ENCODE data around the gene NTRK3.

NTRK3 gene

GRCh38 chr15:88258093-88258641 is 1.6 kb upstream of the NTRK3 start:
- WGBS (ENCODE audit: extremely low coverage, insufficient coverage, insufficient read length): no CpG with 5 or more reads among the region's 17 CpGs
- Histone ChIP-seq H2BK12ac (ENCODE audit: low read length) (no peak overlapping the region), H3K9me3 (ENCODE audit: insufficient read depth, low read depth, low read length) (peaks cover 3% of the 10 kb centered on the region), H3K4me1 (ENCODE audit: control insufficient read depth in 1 of 2, insufficient read depth in 2 of 2, low read length in 2 of 2) (peaks cover 5 to 14% of the 10 kb centered on the region in 2 experiments), H3K79me2 (ENCODE audit: control insufficient read depth, insufficient read depth, low read length, poor library complexity) (no peaks in the 10 kb centered on the region), H3K9ac (ENCODE audit: low read length) (no peak overlapping the region), H3K27ac (ENCODE audit: low read depth, low read length) (no peak overlapping the region), H2BK5ac (ENCODE audit: low read depth, low read length, poor library complexity) (no peak overlapping the region), H3K4me2 (ENCODE audit: low read length) (peak overlapping the region; percentile 14), H4K12ac (ENCODE audit: low read depth, low read length) (no peak overlapping the region), H2BK120ac (ENCODE audit: insufficient read depth, low read length, poor library complexity) (no peak overlapping the region), H3K4ac (ENCODE audit: low read depth, low read length) (no peak overlapping the region), H2AK5ac (ENCODE audit: low read length) (no peak overlapping the region), H3K79me1 (ENCODE audit: low read length) (no peaks in the 10 kb centered on the region), H2AFZ (ENCODE audit: insufficient read depth, low read length, poor library complexity) (no peak overlapping the region), H4K8ac (ENCODE audit: low read depth, low read length) (no peak overlapping the region), H4K91ac (ENCODE audit: low read depth, low read length) (no peak overlapping the region), H3K27me3 (ENCODE audit: insufficient read depth, low read length) (peaks cover 49% of the 10 kb centered on the region), H3K18ac (ENCODE audit: low read length) (no peak overlapping the region), H3K14ac (ENCODE audit: low read length) (no peak overlapping the region), H3K4me3 (ENCODE audit: low read depth, low read length) (no peak overlapping the region), H3K36me3 (ENCODE audit: control insufficient read depth in 1 of 2, insufficient read depth in 2 of 2, low read length in 2 of 2) (no peaks in the 10 kb centered on the region), H3K23ac (ENCODE audit: low read length) (no peak overlapping the region)
- no peak for DNase-seq

- no peak overlapping the region for H4K12ac ChIP-seq (ENCODE audit: low read depth, low read length)
- no peaks in the 10 kb centered on the region for H3K36me3 ChIP-seq (ENCODE audit: control insufficient read depth in 1 of 2, insufficient read depth in 2 of 2, low read length in 2 of 2)
Measured at GRCh38 chr15:88257311-88258092, 963 bp upstream of the NTRK3 start.

GRCh38 chr15:88255484-88256278 is 858 bp downstream of the NTRK3 start:
- Histone ChIP-seq H3K4me2 (ENCODE audit: low read length) (peak overlapping the region; percentile 37), H4K12ac (ENCODE audit: low read depth, low read length) (no peak overlapping the region), H3K79me1 (ENCODE audit: low read length) (no peaks in the 10 kb centered on the region), H2AK5ac (ENCODE audit: low read length) (no peak overlapping the region), H2AFZ (ENCODE audit: insufficient read depth, low read length, poor library complexity) (no peak overlapping the region), H3K18ac (ENCODE audit: low read length) (no peak overlapping the region), H3K4me1 (ENCODE audit: control insufficient read depth in 1 of 2, insufficient read depth in 2 of 2, low read length in 2 of 2) (peaks cover 5 to 14% of the 10 kb centered on the region in 2 experiments), H3K23ac (ENCODE audit: low read length) (no peak overlapping the region), H3K4ac (ENCODE audit: low read depth, low read length) (no peak overlapping the region), H4K91ac (ENCODE audit: low read depth, low read length) (no peak overlapping the region), H4K8ac (ENCODE audit: low read depth, low read length) (no peak overlapping the region), H2BK5ac (ENCODE audit: low read depth, low read length, poor library complexity) (no peak overlapping the region), H3K79me2 (ENCODE audit: control insufficient read depth, insufficient read depth, low read length, poor library complexity) (no peaks in the 10 kb centered on the region), H3K14ac (ENCODE audit: low read length) (no peak overlapping the region), H3K4me3 (ENCODE audit: low read depth, low read length) (peak overlapping the region; percentile 33), H3K9me3 (ENCODE audit: insufficient read depth, low read depth, low read length) (peaks cover 9% of the 10 kb centered on the region), H3K27ac (ENCODE audit: low read depth, low read length) (no peak overlapping the region), H2BK12ac (ENCODE audit: low read length) (no peak overlapping the region), H3K27me3 (ENCODE audit: insufficient read depth, low read length) (peaks cover 49% of the 10 kb centered on the region), H2BK120ac (ENCODE audit: insufficient read depth, low read length, poor library complexity) (no peak overlapping the region), H3K36me3 (ENCODE audit: control insufficient read depth in 1 of 2, insufficient read depth in 2 of 2, low read length in 2 of 2) (no peaks in the 10 kb centered on the region), H3K9ac (ENCODE audit: low read length) (no peak overlapping the region)
- DNase-seq: peak; percentile 21 to 52
- WGBS (ENCODE audit: extremely low coverage, insufficient coverage, insufficient read length): no CpG with 5 or more reads among the region's 58 CpGs

More at GRCh38 chr15:88257311-88258092, 963 bp upstream of the NTRK3 start:
- Histone ChIP-seq H2BK120ac (ENCODE audit: insufficient read depth, low read length, poor library complexity) (no peak overlapping the region), H3K27me3 (ENCODE audit: insufficient read depth, low read length) (peaks cover 49% of the 10 kb centered on the region), H2AFZ (ENCODE audit: insufficient read depth, low read length, poor library complexity) (no peak overlapping the region), H3K23ac (ENCODE audit: low read length) (no peak overlapping the region), H3K4ac (ENCODE audit: low read depth, low read length) (no peak overlapping the region), H3K4me3 (ENCODE audit: low read depth, low read length) (no peak overlapping the region), H3K79me1 (ENCODE audit: low read length) (no peaks in the 10 kb centered on the region), H4K8ac (ENCODE audit: low read depth, low read length) (no peak overlapping the region), H3K79me2 (ENCODE audit: control insufficient read depth, insufficient read depth, low read length, poor library complexity) (no peaks in the 10 kb centered on the region), H2BK12ac (ENCODE audit: low read length) (no peak overlapping the region), H3K14ac (ENCODE audit: low read length) (no peak overlapping the region), H3K4me2 (ENCODE audit: low read length) (peak overlapping the region; percentile 66), H2AK5ac (ENCODE audit: low read length) (no peak overlapping the region), H3K27ac (ENCODE audit: low read depth, low read length) (no peak overlapping the region), H4K91ac (ENCODE audit: low read depth, low read length) (no peak overlapping the region), H3K9me3 (ENCODE audit: insufficient read depth, low read depth, low read length) (peaks cover 6% of the 10 kb centered on the region), H3K9ac (ENCODE audit: low read length) (no peak overlapping the region), H3K4me1 (ENCODE audit: control insufficient read depth in 1 of 2, insufficient read depth in 2 of 2, low read length in 2 of 2) (peaks cover 5 to 14% of the 10 kb centered on the region in 2 experiments), H3K18ac (ENCODE audit: low read length) (no peak overlapping the region), H2BK5ac (ENCODE audit: low read depth, low read length, poor library complexity) (no peak overlapping the region)
- WGBS (ENCODE audit: extremely low coverage, insufficient coverage, insufficient read length): no CpG with 5 or more reads among the region's 49 CpGs
- DNase-seq: no peak

GRCh38 chr15:88255087-88255483 is 1.5 kb downstream of the NTRK3 start:
- Histone ChIP-seq H3K14ac (ENCODE audit: low read length) (no peak overlapping the region), H3K79me2 (ENCODE audit: control insufficient read depth, insufficient read depth, low read length, poor library complexity) (no peaks in the 10 kb centered on the region), H3K9ac (ENCODE audit: low read length) (no peak overlapping the region), H4K12ac (ENCODE audit: low read depth, low read length) (no peak overlapping the region), H2BK5ac (ENCODE audit: low read depth, low read length, poor library complexity) (no peak overlapping the region), H3K23ac (ENCODE audit: low read length) (no peak overlapping the region), H3K4ac (ENCODE audit: low read depth, low read length) (no peak overlapping the region), H3K79me1 (ENCODE audit: low read length) (no peaks in the 10 kb centered on the region), H2BK120ac (ENCODE audit: insufficient read depth, low read length, poor library complexity) (no peak overlapping the region), H4K91ac (ENCODE audit: low read depth, low read length) (no peak overlapping the region), H3K27me3 (ENCODE audit: insufficient read depth, low read length) (peaks cover 49% of the 10 kb centered on the region), H3K18ac (ENCODE audit: low read length) (no peak overlapping the region), H3K9me3 (ENCODE audit: insufficient read depth, low read depth, low read length) (peaks cover 9% of the 10 kb centered on the region), H3K4me1 (ENCODE audit: control insufficient read depth in 1 of 2, insufficient read depth in 2 of 2, low read length in 2 of 2) (peaks cover 5 to 14% of the 10 kb centered on the region in 2 experiments), H3K4me3 (ENCODE audit: low read depth, low read length) (no peak overlapping the region), H3K36me3 (ENCODE audit: control insufficient read depth in 1 of 2, insufficient read depth in 2 of 2, low read length in 2 of 2) (no peaks in the 10 kb centered on the region), H2AK5ac (ENCODE audit: low read length) (no peak overlapping the region), H2BK12ac (ENCODE audit: low read length) (no peak overlapping the region), H3K27ac (ENCODE audit: low read depth, low read length) (no peak overlapping the region), H4K8ac (ENCODE audit: low read depth, low read length) (no peak overlapping the region), H2AFZ (ENCODE audit: insufficient read depth, low read length, poor library complexity) (no peak overlapping the region), H3K4me2 (ENCODE audit: low read length) (no peak overlapping the region)
- no CpG with 5 or more reads among the region's 23 CpGs for WGBS (ENCODE audit: extremely low coverage, insufficient coverage, insufficient read length)
- DNase-seq: no peak

All from trophoblast cell (in vitro differentiated cells and primary cell).